HG02571 (cell line): Measurements from ENCODE around the gene ACACB.

ENCODE experiments used
- ATAC-seq: cut with Tn5 transposase; IDR thresholded peaks from one replicate; pipeline ENCODE4 v1.9.1; 2021; ENCODE audit warnings: mild to moderate bottlenecking, moderate library complexity; ENCODE audit not compliant: unreplicated experiment

ACACB gene

GRCh38 chr12:109203480-109203879 is 87.1 kb downstream of the ACACB start:
- ATAC-seq: no peak

GRCh38 chr12:109209082-109209481 is 92.7 kb downstream of the ACACB start:
- no peak for ATAC-seq

DNA sequence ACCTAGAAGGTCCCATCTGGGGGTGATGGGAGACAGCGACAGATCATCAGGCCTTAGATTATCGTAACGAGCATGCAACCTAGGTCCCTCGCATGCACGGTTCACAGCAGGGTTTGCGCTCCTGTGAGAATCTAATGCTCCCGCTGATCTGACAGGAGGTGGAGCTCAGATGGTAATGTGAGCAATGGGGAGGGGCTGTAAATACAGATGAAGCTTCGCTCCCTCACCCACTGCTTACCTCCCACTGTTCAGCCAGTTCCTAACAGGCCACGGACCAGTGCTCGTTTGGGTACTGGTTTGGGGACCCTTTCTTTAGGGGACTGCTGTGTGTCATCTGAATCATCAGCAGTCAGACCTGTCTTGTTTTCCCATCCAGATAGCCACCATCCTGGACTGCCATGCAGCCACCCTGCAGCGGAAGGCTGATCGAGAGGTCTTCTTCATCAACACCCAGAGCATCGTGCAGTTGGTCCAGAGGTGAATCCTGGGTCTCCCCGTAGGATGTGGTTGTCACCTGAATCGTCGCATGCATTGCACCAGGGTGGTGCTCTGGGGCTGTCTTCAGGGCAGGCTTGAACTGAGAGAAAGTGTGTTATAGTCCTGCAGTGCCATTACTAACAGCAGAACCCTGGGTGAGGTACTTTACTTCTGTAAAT is 96.2 kb downstream of the ACACB start:
- ATAC-seq: no peak

- ATAC-seq: no peak
Observed at GRCh38 chr12:109214131-109214530, 97.7 kb downstream of the ACACB start.

DNA sequence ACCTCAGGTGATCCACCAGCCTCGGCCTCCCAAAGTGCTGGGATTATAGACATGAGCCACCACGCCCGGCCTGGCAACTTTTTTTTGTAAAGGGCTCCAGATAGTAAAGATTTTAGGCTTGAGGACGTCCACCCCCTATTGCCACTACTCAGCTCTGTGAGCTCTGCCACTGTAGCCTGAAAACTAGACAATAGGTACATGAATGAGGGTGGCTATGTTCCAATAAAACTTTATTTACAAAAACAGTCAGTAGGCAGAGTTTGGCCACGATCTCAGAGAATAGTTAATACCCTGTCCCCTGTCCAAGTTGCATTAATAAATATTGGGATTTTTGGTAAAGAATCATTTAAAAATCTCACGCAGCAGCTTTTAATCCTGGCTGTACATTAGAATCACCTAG is 102.6 kb downstream of the ACACB start:
- ATAC-seq: no peak

DNA sequence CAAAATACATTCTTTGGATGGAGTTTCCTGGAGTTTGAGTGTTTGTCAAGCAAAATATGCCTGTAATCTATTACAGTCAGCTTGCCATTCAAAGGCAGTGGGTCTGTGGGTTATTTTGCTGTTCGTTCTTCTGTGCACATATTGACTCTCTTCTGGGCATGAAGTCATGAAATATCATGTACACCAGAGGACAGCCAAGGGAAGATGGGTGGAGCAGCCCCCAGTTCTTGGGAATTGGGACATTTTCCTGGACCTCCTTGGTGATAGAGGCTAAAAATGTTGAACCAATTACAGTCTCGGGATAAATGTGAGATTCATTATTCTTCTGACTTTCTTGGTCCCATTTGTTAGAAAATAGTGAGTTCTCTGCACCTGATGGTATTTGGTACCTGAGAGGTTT is 103.6 kb downstream of the ACACB start:
- no peak for ATAC-seq

DNA sequence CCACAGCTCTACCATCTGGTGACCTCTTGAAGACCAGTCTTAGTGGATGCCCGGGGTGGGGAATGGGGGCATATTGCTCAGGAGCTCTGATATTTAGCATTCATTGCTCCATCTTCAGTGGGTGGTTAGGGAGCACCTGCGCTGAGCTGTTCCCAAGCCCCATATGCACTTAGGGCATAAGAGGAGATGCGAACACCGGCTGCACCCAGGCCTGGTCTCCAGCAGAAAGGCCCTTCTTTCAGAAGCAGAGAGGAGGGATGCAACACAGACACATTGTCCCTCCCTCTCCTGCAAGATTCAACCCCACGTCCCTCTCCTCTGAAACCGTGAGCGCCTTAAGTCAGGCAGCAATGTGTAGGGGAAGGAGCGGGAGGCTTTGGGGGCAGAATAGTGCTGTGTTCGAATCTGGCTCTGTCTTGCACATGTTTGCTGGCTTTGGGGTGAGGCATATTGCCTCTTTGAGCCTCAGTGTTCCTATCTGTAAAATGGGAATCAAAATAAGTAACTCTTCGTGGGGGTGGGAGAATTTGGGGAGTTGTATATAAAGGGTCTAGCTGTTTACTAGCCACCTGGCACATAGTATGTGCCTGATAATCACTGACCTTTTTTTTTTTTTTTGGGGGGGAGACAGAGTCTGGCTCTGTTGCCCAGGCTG is 105.0 kb downstream of the ACACB start:
- no peak for ATAC-seq

DNA sequence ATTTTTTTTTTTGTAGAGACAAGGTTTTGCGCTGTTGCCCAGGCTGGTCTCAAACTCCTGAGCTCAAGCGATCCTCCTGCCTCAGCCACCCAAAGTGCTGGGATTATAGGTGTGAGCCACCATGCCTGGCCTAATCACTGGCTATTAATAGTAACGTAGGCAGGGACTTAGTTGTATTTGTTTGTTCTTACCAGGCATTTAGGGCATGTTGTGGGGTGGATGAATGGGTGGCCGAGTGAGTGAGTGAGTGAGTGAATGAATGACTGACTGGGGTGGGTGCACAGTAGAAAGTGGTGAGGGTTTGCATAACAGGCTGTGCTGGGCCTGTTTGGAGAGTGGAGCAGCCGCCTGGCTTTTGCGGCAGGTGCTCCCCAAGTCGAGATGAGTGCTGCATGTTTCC is 105.7 kb downstream of the ACACB start:
- no peak for ATAC-seq

DNA sequence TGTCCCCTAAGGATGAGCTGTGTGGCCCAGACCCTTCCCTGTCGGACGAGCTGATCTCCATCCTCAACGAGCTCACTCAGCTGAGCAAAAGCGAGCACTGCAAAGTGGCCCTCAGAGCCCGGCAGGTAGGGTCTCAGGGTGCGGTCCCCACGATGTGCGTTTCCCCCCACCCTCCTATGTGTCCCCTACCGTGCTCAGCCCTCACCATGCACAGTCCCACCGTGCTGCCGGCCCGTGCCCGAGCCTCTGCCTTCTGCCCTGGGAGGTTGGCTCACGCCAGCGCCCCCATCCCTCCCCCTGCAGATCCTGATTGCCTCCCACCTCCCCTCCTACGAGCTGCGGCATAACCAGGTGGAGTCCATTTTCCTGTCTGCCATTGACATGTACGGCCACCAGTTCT is 106.1 kb downstream of the ACACB start:
- ATAC-seq: no peak

GRCh38 chr12:109223211-109223610 is 106.8 kb downstream of the ACACB start:
- no peak for ATAC-seq

GRCh38 chr12:109223868-109224267 is 107.5 kb downstream of the ACACB start:
- no peak for ATAC-seq

- no peak for ATAC-seq
Observed at GRCh38 chr12:109228664-109229063, 112.3 kb downstream of the ACACB start.

DNA sequence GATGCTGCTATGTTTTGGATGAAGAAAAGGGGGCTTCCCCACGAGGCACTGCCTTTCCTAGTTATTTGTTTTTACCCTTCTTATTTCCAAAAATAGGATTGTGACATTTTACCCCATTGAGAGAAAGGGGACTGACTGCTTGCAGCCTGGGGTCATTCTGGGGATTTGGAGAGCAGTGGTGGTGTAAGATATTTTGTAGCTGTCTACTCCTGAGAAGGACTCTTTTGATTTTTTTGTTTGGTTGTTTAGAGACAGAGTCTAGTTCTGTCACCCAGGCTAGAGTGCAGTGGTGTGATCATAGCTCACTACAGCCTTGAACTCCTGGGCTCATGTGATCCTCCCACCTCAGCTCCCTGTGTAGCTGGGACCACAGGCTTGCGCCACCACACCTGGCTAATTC is 113.8 kb downstream of the ACACB start:
- ATAC-seq: no peak

DNA sequence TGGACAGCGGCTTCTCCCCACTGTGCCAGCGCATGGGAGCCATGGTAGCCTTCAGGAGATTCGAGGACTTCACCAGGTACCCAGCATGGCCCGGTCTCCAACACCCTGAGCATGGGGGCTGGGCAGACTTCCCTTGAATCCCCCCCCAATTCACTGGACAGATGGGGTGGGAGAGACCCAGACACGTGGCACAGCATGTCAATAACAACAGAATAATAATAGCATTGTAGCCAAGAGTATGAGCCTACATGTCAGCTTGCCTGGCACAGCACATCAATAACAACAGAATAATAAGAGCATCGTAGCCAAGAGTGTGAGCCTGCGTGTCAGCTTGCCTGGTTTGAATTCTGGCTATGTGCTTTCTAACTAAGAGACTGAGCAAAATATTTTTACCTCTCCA is 116.3 kb downstream of the ACACB start:
- ATAC-seq: no peak

DNA sequence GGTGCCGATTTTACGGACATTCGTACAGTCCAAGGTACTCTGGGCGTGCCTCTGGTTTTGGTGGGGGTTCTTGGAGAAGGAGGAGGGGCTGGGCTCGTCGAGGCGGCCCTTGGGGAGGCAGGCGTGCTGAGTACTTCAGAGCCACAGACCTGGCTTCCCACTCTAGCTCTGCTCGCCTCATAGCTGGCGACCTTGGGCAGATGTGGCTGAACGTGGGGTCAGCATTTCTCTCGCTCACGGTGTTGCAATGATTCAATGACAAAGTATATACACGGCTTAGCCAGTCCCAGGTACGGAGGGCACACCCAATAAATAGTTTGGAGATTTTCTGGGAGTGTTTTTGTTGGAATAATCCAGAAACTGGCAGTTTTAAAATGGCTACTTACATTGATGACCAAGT is 117.6 kb downstream of the ACACB start:
- no peak for ATAC-seq

GRCh38 chr12:109236257-109236656 is 119.9 kb downstream of the ACACB start:
- ATAC-seq: no peak

DNA sequence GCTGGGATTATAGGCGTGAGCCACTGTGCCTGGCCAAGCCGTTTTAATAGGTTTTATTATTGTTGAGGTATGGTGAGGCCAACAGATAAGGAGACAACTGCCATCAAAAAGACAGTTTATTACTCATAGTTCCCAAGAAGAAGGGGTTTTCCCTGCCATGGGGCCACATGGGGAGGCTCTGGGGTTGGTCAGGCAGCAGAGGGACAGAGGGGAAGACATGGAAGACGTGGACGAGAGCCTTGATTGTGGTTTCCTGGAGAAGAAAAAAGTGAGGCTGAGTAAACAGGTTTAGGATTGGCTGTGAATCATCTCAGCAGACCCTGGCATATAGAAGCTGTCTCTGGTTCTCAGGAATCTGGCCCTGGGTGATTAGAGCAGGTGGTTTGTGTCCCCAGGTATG is 122.8 kb downstream of the ACACB start:
- no peak for ATAC-seq

DNA sequence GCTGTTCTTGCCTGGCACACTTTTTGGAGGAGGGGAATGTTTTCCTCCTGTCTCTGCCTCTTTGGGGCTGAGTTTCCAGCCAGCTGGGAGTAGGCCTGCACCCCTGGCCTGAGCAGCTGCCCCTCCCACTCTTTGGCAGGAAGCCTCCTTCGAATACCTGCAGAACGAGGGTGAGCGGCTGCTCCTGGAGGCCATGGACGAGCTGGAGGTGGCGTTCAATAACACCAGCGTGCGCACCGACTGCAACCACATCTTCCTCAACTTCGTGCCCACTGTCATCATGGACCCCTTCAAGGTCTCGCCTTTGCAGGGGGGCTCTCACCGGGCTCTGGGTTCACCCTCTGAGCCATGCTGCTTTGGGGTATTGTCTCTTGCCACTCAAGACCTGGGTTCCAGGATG is 123.3 kb downstream of the ACACB start:
- no peak for ATAC-seq

- ATAC-seq: no peak
Observed at GRCh38 chr12:109240365-109240764, 124.0 kb downstream of the ACACB start.

GRCh38 chr12:109241936-109242335 is 125.5 kb downstream of the ACACB start:
- ATAC-seq: no peak

DNA sequence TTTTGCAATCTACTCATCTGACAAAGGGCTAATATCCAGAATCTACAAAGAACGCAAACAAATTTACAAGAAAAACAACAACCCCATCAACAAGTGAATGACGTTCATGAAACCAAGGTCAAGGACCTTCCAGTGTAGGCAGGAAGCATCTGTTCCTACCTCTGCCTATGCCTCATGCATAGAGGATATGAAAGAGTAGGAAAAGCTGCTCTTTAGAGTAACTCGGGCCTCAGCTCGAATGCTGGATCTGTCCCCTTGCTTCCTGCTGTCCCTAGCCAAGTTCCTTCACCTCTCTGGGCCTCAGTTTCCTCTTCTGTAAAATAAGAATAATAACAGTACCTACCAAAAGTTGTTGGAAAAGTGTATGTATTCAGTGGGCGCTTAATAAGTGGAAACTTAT is 127.7 kb downstream of the ACACB start:
- no peak for ATAC-seq

- no peak for ATAC-seq
Observed at GRCh38 chr12:109246221-109246620, 129.8 kb downstream of the ACACB start.
